OCI-LY1 (cell line): ENCODE results near the gene PATL1.

Experiments
- H2AFZ ChIP-seq: fragments of 200-600 bp; sonication (generic), shearing (Covaris generic); 2 replicates; pipeline ENCODE4 v1.6.0; 2014; ENCODE audit warnings: antibody characterized with exemption, mild to moderate bottlenecking, low read length
- H3F3A ChIP-seq: fragments of 200-600 bp; sonication (generic), shearing (Covaris generic); 2 replicates; pipeline ENCODE4 v1.6.0; 2014; ENCODE audit warnings: mild to moderate bottlenecking, antibody characterized with exemption, low read length, moderate library complexity; ENCODE audit not compliant: insufficient read depth
- H3K27ac ChIP-seq: fragments of 200-600 bp; sonication (generic); 2 replicates; pipeline ENCODE4 v1.5.1; 2014; ENCODE audit warnings: low read length, mixed run types, mild to moderate bottlenecking, low read depth; ENCODE audit not compliant: poor library complexity, severe bottlenecking
- H3K27me3 ChIP-seq: fragments of 200-600 bp; sonication (generic); 2 replicates; pipeline ENCODE4 v1.6.0; 2014; ENCODE audit warnings: antibody characterized with exemption, mild to moderate bottlenecking, low read length, moderate library complexity; ENCODE audit not compliant: insufficient read depth
- H3K36me3 ChIP-seq: fragments of 200-600 bp; sonication (generic); 2 replicates; pipeline ENCODE4 v1.6.1; 2014; ENCODE audit warnings: mild to moderate bottlenecking, antibody characterized with exemption, low read length, moderate library complexity, mixed read lengths; ENCODE audit not compliant: insufficient read depth
- H3K4me1 ChIP-seq: fragments of 200-600 bp; sonication (generic); 2 replicates; pipeline ENCODE4 v1.5.1; 2014; ENCODE audit warnings: mild to moderate bottlenecking, low read length, moderate library complexity; ENCODE audit not compliant: insufficient read depth, severe bottlenecking
- H3K4me2 ChIP-seq: fragments of 200-600 bp; sonication (generic), shearing (Covaris generic); 2 replicates; pipeline ENCODE4 v1.6.1; 2014; ENCODE audit warnings: low read length
- H3K4me3 ChIP-seq: fragments of 200-600 bp; sonication (generic); 2 replicates; pipeline ENCODE4 v1.5.1; 2014; ENCODE audit warnings: low read length, low read depth, mild to moderate bottlenecking, mixed read lengths; ENCODE audit not compliant: poor library complexity, severe bottlenecking
- H3K79me2 ChIP-seq: fragments of 200-600 bp; shearing (Covaris generic); 2 replicates; pipeline ENCODE4 v1.6.1; 2016; ENCODE audit warnings: mixed run types, low read length, mixed read lengths; ENCODE audit not compliant: insufficient read depth
- H3K9ac ChIP-seq: fragments of 200-600 bp; sonication (generic), shearing (Covaris generic); 2 replicates; pipeline ENCODE4 v1.6.1; 2014; ENCODE audit warnings: mild to moderate bottlenecking, low read length, mixed read lengths
- H3K9me2 ChIP-seq: fragments of 200-600 bp; sonication (generic), shearing (Covaris generic); 2 replicates; pipeline ENCODE4 v1.6.1; 2014; ENCODE audit warnings: low read depth, mild to moderate bottlenecking, low read length, mixed read lengths
- H3K9me3 ChIP-seq: fragments of 200-600 bp; shearing (Covaris generic); 2 replicates; pipeline ENCODE4 v1.6.1; 2014; ENCODE audit warnings: low read length, mixed read lengths
- H4K20me1 ChIP-seq: fragments of 200-600 bp; sonication (generic), shearing (Covaris generic); 2 replicates; pipeline ENCODE4 v1.6.0; 2016; ENCODE audit warnings: mild to moderate bottlenecking, low read length; ENCODE audit not compliant: insufficient read depth
- CTCF ChIP-seq: fragments of 200-600 bp; sonication (generic), shearing (Covaris generic); IDR thresholded peaks from 2 replicates; pipeline ENCODE4 v1.5.1; 2017; ENCODE audit warnings: mild to moderate bottlenecking, antibody characterized with exemption, low read length, moderate library complexity, mixed read lengths
- EZH2 ChIP-seq: fragments of 200-600 bp; sonication (generic), shearing (Covaris generic); IDR thresholded peaks from 2 replicates; pipeline ENCODE4 v1.8.0; 2017; ENCODE audit warnings: borderline replicate concordance, mixed run types, mild to moderate bottlenecking, antibody characterized with exemption, low read length, moderate library complexity, mixed read lengths

The PATL1 gene

GRCh38 chr11:59678813-59679165 is 10.0 kb upstream of the PATL1 start:
- H2AFZ ChIP-seq: no peak overlapping the region
- H3K9ac ChIP-seq: no peak overlapping the region
- H3K4me2 ChIP-seq: no peak overlapping the region
- H3K36me3 ChIP-seq: no peaks in the 10 kb centered on the region
- H3K9me2 ChIP-seq: no peaks in the 10 kb centered on the region
- no peak overlapping the region for H3K4me3 ChIP-seq
- H3F3A ChIP-seq: no peaks in the 10 kb centered on the region
- H3K4me1 ChIP-seq: no peaks in the 10 kb centered on the region
- H3K9me3 ChIP-seq: no peaks in the 10 kb centered on the region
- H3K27ac ChIP-seq: no peak overlapping the region
- TF ChIP-seq EZH2 (no peak), CTCF (no peak)
- no peaks in the 10 kb centered on the region for H4K20me1 ChIP-seq
- H3K27me3 ChIP-seq: no peaks in the 10 kb centered on the region
- H3K79me2 ChIP-seq: no peaks in the 10 kb centered on the region

GRCh38 chr11:59678118-59678812 is 9.4 kb upstream of the PATL1 start:
- Histone ChIP-seq H3K27me3 (no peaks in the 10 kb centered on the region), H3K4me2 (no peak overlapping the region), H3K4me3 (no peak overlapping the region), H3K4me1 (no peaks in the 10 kb centered on the region), H3K9me2 (no peaks in the 10 kb centered on the region), H3F3A (no peaks in the 10 kb centered on the region), H2AFZ (no peak overlapping the region), H3K27ac (no peak overlapping the region), H3K79me2 (no peaks in the 10 kb centered on the region), H3K9ac (no peak overlapping the region), H3K9me3 (no peaks in the 10 kb centered on the region), H4K20me1 (no peaks in the 10 kb centered on the region), H3K36me3 (no peaks in the 10 kb centered on the region)
- TF ChIP-seq EZH2 (no peak), CTCF (no peak)

GRCh38 chr11:59676205-59676604 is 7.4 kb upstream of the PATL1 start:
- H3K4me2 ChIP-seq: no peak overlapping the region
- no peak overlapping the region for H2AFZ ChIP-seq
- H3K27ac ChIP-seq: no peak overlapping the region
- no peak overlapping the region for H3K4me3 ChIP-seq
- TF ChIP-seq EZH2 (no peak), CTCF (no peak)
- H3K9me3 ChIP-seq: no peaks in the 10 kb centered on the region
- H3K27me3 ChIP-seq: no peaks in the 10 kb centered on the region
- H3K36me3 ChIP-seq: no peaks in the 10 kb centered on the region
- H3K4me1 ChIP-seq: no peaks in the 10 kb centered on the region
- no peak overlapping the region for H3K9ac ChIP-seq
- H3F3A ChIP-seq: no peaks in the 10 kb centered on the region
- no peaks in the 10 kb centered on the region for H3K79me2 ChIP-seq
- H3K9me2 ChIP-seq: no peaks in the 10 kb centered on the region
- H4K20me1 ChIP-seq: no peaks in the 10 kb centered on the region
